ENCODE results near the gene CHST3.

CHST3 gene

DNA sequence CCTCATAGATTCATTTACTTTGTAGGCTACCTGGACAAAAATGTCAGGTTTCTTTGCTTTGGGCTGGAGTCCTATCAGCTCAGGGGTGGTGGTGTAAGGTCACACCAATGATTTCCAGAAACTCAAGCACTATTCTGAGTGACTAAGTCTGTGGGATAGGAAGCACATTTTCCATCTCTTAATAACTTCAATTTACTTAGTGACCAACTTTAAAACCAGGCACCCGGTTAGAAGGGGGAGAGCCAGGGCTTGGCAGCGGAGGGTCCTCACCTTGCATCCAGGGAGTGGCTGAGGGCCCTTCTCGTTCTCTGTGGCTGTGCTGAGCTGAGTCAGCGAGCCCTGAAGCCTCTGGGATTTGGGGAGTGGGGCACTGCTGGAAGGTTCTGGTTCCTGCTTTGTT, 6.7 kb downstream of the CHST3 start:
- POLR2A ChIA-PET, result no interaction called here

GRCh38 chr10:71971311-71971731, 7.1 kb downstream of the CHST3 start:
- DNase-seq (ENCODE audit: low read depth, low spot score), result no peak
- no peak for TF ChIP-seq CTCF (IDR thresholded peaks at IDR 0.05; ENCODE audit: insufficient read depth, low read length, missing control alignments)
- ChIA-PET POLR2A (no interaction called here), CTCF (interaction anchor here (1.1 to 1.4 kb wide), 3 partner anchors 14 to 78 kb away, joined by 3 to 7 read pairs (median 6); no protein-coding TSS in a partner anchor)
- no peak overlapping the region for H3K4me3 ChIP-seq (ENCODE audit: low read depth, low read length)

More for the DNA sequence above, 6.7 kb downstream of the CHST3 start:
- no peak for TF ChIP-seq CTCF (IDR thresholded peaks at IDR 0.05; ENCODE audit: insufficient read depth, low read length, missing control alignments)
- CTCF ChIA-PET, result interaction anchor here (0.8 to 1.4 kb wide), 3 partner anchors 14 to 78 kb away, joined by 3 to 7 read pairs (median 6); no protein-coding TSS in a partner anchor
- no peak overlapping the region for H3K4me3 ChIP-seq (ENCODE audit: low read depth, low read length)
- DNase-seq (ENCODE audit: low read depth, low spot score), result no peak

- H3K4me3 ChIP-seq (ENCODE audit: low read depth, low read length), result no peak overlapping the region
- no peak for DNase-seq (ENCODE audit: low read depth, low spot score)
- ChIA-PET POLR2A (no interaction called here), CTCF (interaction anchor here (1.1 to 1.4 kb wide), 3 partner anchors 10 to 77 kb away, joined by 3 to 6 read pairs (median 3); no protein-coding TSS in a partner anchor)
- no peak for TF ChIP-seq CTCF (IDR thresholded peaks at IDR 0.05; ENCODE audit: insufficient read depth, low read length, missing control alignments)
These were observed 7.8 kb downstream of the CHST3 start for GRCh38 chr10:71971769-71972555.

DNA sequence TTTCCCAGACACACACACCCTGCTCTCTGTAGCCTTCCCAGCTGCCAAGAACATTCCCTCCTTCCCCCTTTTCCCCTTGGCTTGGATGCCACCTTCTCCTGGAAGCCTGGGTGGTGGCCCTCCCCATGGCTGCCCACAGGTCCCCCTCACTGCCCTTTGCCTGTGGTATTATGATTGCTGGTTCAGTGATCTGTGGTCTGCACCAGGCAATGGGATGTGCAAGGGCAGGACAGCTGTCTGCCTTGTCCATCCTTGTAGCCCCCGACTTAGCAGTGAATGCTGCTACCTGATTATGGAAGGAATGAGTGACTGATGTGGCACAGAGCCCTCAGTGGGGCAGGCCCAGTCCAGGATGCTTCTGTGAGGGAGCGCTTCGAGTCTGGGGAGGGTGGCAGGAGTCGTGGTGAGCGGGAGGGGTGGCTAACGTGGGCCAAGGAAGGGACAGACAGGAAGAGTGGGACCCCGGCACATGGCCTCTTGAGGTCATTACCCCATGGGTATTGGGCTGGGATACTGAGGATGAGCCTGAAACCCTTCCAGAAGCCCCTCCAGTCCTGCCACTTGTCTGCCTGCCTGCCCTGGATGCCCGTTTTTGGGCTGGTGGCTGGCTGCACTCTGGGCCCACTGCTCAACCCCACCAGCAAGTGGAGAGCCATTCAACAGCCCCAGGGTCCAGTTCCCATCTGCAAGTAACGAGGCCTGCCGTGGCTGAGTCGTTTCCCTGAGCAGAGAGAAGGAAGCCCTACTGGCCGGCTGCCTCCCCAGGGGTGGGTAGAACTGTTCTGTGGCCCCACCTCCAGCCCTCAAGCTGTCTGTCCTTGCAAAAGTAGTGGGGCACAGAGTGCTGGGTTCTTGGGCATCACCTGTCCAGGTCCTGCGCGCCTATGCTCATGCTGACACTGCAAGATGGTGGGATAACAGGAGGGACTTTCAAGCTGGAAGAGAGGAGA, 8.8 kb downstream of the CHST3 start:
- DNase-seq (ENCODE audit: low read depth, low spot score), result no peak
- TF ChIP-seq CTCF (IDR thresholded peaks at IDR 0.05; ENCODE audit: insufficient read depth, low read length, missing control alignments), result no peak
- POLR2A ChIA-PET, result interaction anchor here (0.9 kb wide), 1 partner anchor 9 kb away, joined by 3 read pairs; the partner anchor contains the start of gene CHST3
- CTCF ChIA-PET, result interaction anchor here (1.0 to 3.6 kb wide), 6 partner anchors 9 to 252 kb away, joined by 3 to 18 read pairs (median 3); no protein-coding TSS in a partner anchor
- no peak overlapping the region for H3K4me3 ChIP-seq (ENCODE audit: low read depth, low read length)

- CTCF ChIA-PET, result interaction anchor here (0.9 to 3.6 kb wide), 8 partner anchors 8 to 251 kb away, joined by 3 to 18 read pairs (median 3); no protein-coding TSS in a partner anchor
- no peak for DNase-seq (ENCODE audit: low read depth, low spot score)
- POLR2A ChIA-PET, result interaction anchor here (0.6 to 0.9 kb wide), 3 partner anchors 10 to 284 kb away, joined by 3 read pairs; partner anchors contain the start of gene CHST3
- no peak for TF ChIP-seq CTCF (IDR thresholded peaks at IDR 0.05; ENCODE audit: insufficient read depth, low read length, missing control alignments)
- no peak overlapping the region for H3K4me3 ChIP-seq (ENCODE audit: low read depth, low read length)
These were observed 9.7 kb downstream of the CHST3 start for GRCh38 chr10:71973777-71974488.
